ENCODE measurements around the gene RBM34.
"Not testable (repeated sequence)": the region's sequence is repeated elsewhere in the genome, so short reads cannot be mapped to it uniquely, and the experiment has no call there.

RBM34 gene

DNA sequence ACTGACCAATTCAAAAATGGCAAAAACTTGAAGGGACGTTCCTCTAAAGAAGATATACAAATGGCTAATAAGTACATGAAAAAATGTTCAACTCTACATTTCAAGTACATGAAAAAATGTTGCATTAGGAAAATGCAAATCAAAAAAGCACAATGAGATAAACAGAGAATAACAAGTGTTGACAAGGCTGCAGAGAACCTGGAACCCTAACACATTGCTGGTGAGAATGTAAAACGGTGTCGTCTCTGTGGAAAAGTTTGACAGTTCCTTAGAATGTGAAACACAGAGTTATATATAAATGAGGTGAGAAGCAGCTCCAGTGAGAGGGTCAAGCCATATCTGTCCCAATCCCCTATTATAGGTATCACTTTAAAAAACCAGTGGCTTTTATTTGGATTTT, 44.6 kb upstream of the RBM34 start:
- Histone ChIP-seq H3K27ac (ENCODE audit: low read depth, low read length) (no peak overlapping the region), H3K4me2 (ENCODE audit: low read length) (no peak overlapping the region), H3K36me3 (ENCODE audit: control insufficient read depth, low read length) (peaks cover 29% of the 10 kb centered on the region), H3K79me2 (ENCODE audit: control insufficient read depth, low read length) (no peaks in the 10 kb centered on the region), H3K9me2 (replicated peaks; ENCODE audit: control insufficient read depth, low read length) (no peaks in the 10 kb centered on the region), H3K4me1 (ENCODE audit: control insufficient read depth, low read length) (no peaks in the 10 kb centered on the region), H3K4me3 (ENCODE audit: low read length) (no peak overlapping the region), H3K9me3 (ENCODE audit: control insufficient read depth, insufficient read depth, low read length) (no peaks in the 10 kb centered on the region), H4K20me1 (ENCODE audit: control insufficient read depth, insufficient read depth, low read depth, low read length) (no peaks in the 10 kb centered on the region), H3K27me3 (ENCODE audit: control insufficient read depth, low read length) (no peaks in the 10 kb centered on the region), H3F3A (ENCODE audit: control insufficient read depth, insufficient read depth) (no peaks in the 10 kb centered on the region)
- TF ChIP-seq, protein P1, sequence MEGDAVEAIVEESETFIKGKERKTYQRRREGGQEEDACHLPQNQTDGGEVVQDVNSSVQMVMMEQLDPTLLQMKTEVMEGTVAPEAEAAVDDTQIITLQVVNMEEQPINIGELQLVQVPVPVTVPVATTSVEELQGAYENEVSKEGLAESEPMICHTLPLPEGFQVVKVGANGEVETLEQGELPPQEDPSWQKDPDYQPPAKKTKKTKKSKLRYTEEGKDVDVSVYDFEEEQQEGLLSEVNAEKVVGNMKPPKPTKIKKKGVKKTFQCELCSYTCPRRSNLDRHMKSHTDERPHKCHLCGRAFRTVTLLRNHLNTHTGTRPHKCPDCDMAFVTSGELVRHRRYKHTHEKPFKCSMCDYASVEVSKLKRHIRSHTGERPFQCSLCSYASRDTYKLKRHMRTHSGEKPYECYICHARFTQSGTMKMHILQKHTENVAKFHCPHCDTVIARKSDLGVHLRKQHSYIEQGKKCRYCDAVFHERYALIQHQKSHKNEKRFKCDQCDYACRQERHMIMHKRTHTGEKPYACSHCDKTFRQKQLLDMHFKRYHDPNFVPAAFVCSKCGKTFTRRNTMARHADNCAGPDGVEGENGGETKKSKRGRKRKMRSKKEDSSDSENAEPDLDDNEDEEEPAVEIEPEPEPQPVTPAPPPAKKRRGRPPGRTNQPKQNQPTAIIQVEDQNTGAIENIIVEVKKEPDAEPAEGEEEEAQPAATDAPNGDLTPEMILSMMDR (IDR thresholded peaks at IDR 0.05; ENCODE audit: low read depth, low read length, poor library complexity, severe bottlenecking): no peak
- no peak for TF ChIP-seq EZH2phosphoT487 (IDR thresholded peaks at IDR 0.05; ENCODE audit: borderline replicate concordance, low read length)

DNA sequence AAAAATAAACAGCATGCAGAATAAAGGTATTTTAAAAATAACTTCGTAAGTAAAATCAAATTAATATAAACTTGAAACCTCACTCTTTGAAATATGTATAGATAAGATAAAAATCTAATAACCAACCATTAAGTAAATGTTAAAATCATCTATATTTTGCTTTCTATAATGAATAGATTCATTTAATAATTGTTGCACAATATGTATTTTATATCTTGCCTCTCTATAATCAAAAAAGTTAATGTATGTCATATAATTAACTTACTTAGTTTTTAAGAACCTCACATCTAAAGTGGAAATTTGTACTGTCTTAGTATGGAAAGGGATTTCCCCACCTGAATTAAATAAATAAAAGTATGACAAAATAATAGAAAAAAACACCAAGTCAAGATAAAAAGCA, 42.4 kb upstream of the RBM34 start:
- H3K4me1 ChIP-seq (ENCODE audit: control insufficient read depth, low read length): no peaks in the 10 kb centered on the region
- TF ChIP-seq, protein P1 (IDR thresholded peaks at IDR 0.05; ENCODE audit: low read depth, low read length, poor library complexity, severe bottlenecking): no peak
- TF ChIP-seq EZH2phosphoT487 (IDR thresholded peaks at IDR 0.05; ENCODE audit: borderline replicate concordance, low read length): no peak

DNA sequence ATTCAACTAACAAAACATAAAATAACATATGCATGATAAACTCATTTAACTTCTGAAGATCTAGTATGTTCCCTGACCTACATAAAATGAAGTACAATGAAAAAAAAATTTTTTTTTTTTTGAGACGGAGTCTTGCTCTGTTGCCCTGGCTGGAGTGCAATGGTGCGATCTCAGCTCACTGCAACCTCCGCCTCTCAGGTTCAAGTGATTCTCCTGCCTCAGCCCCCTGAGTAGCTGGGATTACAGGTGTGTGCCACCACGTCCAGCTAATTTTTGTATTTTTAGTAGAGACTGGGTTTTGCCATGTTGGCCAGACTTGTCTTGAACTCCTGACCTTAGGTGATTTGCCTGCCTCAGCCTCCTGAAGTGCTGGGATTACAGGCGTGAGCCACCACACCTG, 41.4 kb upstream of the RBM34 start:
- not testable (repeated sequence) for H4K20me1 ChIP-seq (ENCODE audit: control insufficient read depth, insufficient read depth, low read depth, low read length); H3K79me2 ChIP-seq (ENCODE audit: control insufficient read depth, low read length); H3K4me3 ChIP-seq (ENCODE audit: low read length); H3K9me2 ChIP-seq (replicated peaks; ENCODE audit: control insufficient read depth, low read length); H3K27ac ChIP-seq (ENCODE audit: low read depth, low read length); H3K9me3 ChIP-seq (ENCODE audit: control insufficient read depth, insufficient read depth, low read length); H3K27me3 ChIP-seq (ENCODE audit: control insufficient read depth, low read length); H3K4me2 ChIP-seq (ENCODE audit: low read length); H3F3A ChIP-seq (ENCODE audit: control insufficient read depth, insufficient read depth); H3K4me1 ChIP-seq (ENCODE audit: control insufficient read depth, low read length)
- H3K36me3 ChIP-seq (ENCODE audit: control insufficient read depth, low read length): peaks cover 17% of the 10 kb centered on the region

More for the DNA sequence above, 42.4 kb upstream of the RBM34 start:
- H3K27me3 ChIP-seq (ENCODE audit: control insufficient read depth, low read length): no peaks in the 10 kb centered on the region
- no peaks in the 10 kb centered on the region for H3K9me3 ChIP-seq (ENCODE audit: control insufficient read depth, insufficient read depth, low read length)
- no peak overlapping the region for H3K4me3 ChIP-seq (ENCODE audit: low read length)
- no peaks in the 10 kb centered on the region for H3K9me2 ChIP-seq (replicated peaks; ENCODE audit: control insufficient read depth, low read length)
- H3F3A ChIP-seq (ENCODE audit: control insufficient read depth, insufficient read depth): peaks cover 5% of the 10 kb centered on the region
- H3K79me2 ChIP-seq (ENCODE audit: control insufficient read depth, low read length): no peaks in the 10 kb centered on the region
- H3K36me3 ChIP-seq (ENCODE audit: control insufficient read depth, low read length): peaks cover 19% of the 10 kb centered on the region
- H3K4me2 ChIP-seq (ENCODE audit: low read length): no peak overlapping the region
- no peaks in the 10 kb centered on the region for H4K20me1 ChIP-seq (ENCODE audit: control insufficient read depth, insufficient read depth, low read depth, low read length)
- no peak overlapping the region for H3K27ac ChIP-seq (ENCODE audit: low read depth, low read length)

DNA sequence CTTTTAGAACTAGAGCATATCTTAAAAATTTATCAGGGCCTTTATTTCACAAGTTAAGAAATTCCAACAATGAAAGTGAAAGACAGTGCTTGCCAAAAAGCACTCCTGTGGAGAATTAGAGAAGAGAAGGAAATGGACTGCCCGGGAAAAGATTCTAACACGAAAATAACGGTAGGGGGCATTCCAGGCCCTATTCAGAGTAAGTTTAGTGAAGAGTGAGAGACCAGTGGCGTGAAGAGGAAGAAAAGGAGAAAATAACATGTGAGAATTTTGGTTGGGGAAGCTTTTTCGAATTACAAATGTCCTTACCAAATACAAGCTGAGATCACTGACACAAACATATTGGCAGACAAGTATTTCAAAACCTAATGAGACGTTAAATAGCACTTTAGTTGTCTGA, 38.4 kb upstream of the RBM34 start:
- Histone ChIP-seq H3K4me1 (ENCODE audit: control insufficient read depth, low read length) (no peaks in the 10 kb centered on the region), H3K9me3 (ENCODE audit: control insufficient read depth, insufficient read depth, low read length) (no peaks in the 10 kb centered on the region), H3K36me3 (ENCODE audit: control insufficient read depth, low read length) (peaks cover 19% of the 10 kb centered on the region), H3K27me3 (ENCODE audit: control insufficient read depth, low read length) (no peaks in the 10 kb centered on the region), H3K4me2 (ENCODE audit: low read length) (no peak overlapping the region), H3K4me3 (ENCODE audit: low read length) (no peak overlapping the region), H3K27ac (ENCODE audit: low read depth, low read length) (no peak overlapping the region), H3K79me2 (ENCODE audit: control insufficient read depth, low read length) (no peaks in the 10 kb centered on the region), H4K20me1 (ENCODE audit: control insufficient read depth, insufficient read depth, low read depth, low read length) (no peaks in the 10 kb centered on the region), H3F3A (ENCODE audit: control insufficient read depth, insufficient read depth) (peaks cover 5% of the 10 kb centered on the region), H3K9me2 (replicated peaks; ENCODE audit: control insufficient read depth, low read length) (no peaks in the 10 kb centered on the region)
- TF ChIP-seq EZH2phosphoT487 (IDR thresholded peaks at IDR 0.05; ENCODE audit: borderline replicate concordance, low read length): no peak
- TF ChIP-seq, protein P1 (IDR thresholded peaks at IDR 0.05; ENCODE audit: low read depth, low read length, poor library complexity, severe bottlenecking): peak; percentile 50

All from DOHH2 (cell line).